ENCODE measurements around the gene STING1.
"Not testable (repeated sequence)": the region's sequence is repeated elsewhere in the genome, so short reads cannot be mapped to it uniquely, and the experiment has no call there.

GRCh38 chr5:139527090-139527470 lies 44.5 kb upstream of the STING1 start:
- not testable (repeated sequence) for TF ChIP-seq ZNF274 (IDR thresholded peaks at IDR 0.05; ENCODE audit: low read depth, low read length); YY1 (IDR thresholded peaks at IDR 0.05; ENCODE audit: insufficient read depth, insufficient read length)

Measured in NT2/D1 (cell line).